GM18507 (cell line): ENCODE results near the gene BCL11A.

Experiments
- DNase-seq: peaks from one replicate; pipeline ENCODE4 v3.0.0; 2011; ENCODE audit warnings: low read depth; ENCODE audit not compliant: insufficient read length; ENCODE audit errors: extremely low spot score
- FAIRE-seq: peaks from 2 replicates; lab custom pipeline; 2011; peaks lifted over from hg19 to GRCh38; lab: Jason Lieb, UNC

The BCL11A gene

DNA sequence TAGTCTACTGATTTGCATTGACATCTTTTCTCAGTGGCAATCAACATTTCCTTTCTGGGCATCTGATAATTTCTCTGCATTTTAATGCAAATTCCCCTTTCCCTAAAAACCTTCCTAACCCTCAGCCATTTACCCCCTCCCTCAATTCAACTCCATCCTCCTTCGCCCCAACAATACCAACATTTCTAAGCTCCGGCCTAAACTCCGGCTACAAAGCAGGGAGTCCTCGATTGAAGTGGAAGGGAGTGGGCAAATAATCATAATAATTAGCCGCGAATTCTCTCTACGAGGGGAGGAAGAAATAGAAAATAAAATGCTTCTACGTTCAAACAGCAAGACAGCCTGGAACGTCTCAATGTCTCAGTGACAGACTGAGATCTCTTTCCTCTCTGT, 4.6 kb downstream of the BCL11A start:
- FAIRE-seq (no peak), DNase-seq (no peak)

- no peak for DNase-seq
- no peak for FAIRE-seq
Measured at GRCh38 chr2:60548311-60548710, 5.1 kb downstream of the BCL11A start.

- DNase-seq (no peak), FAIRE-seq (no peak)
Measured at GRCh38 chr2:60547841-60548240, 5.6 kb downstream of the BCL11A start.

DNA sequence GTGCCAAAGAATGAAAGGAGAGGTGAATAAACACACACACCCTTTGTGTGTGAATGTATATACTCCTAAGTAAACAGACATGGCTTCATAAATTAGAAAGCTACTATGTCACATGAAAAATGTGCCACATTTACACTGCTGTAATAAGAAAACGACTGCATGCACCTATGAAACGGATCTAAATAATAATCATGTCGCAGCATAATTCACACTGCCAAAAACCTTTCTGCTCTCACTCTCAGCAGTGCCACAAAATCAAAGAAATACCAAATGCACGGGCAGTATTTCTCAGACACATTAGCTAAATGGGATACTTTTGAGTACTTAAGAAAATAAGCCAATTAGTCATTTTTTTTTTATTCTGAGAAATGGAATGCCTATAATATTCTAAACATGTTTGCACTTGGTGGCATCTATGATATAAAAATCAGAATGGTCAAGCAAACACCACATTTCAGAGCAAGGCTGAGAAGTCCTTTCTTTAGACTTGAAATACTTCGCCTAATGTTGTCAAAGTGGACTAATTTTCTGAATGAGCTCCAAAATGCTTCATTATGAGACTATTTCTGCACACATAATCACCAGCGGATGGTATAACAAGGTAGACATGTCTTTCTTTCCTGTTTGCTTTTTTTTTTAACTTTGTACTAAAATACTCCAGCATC, 6.6 kb downstream of the BCL11A start:
- DNase-seq, result no peak
- no peak for FAIRE-seq

- DNase-seq (no peak), FAIRE-seq (no peak)
Measured at GRCh38 chr2:60544954-60545560, 8.4 kb downstream of the BCL11A start.

- FAIRE-seq (peak; percentile 70), DNase-seq (no peak)
Measured at GRCh38 chr2:60544062-60544461, 9.4 kb downstream of the BCL11A start.

DNA sequence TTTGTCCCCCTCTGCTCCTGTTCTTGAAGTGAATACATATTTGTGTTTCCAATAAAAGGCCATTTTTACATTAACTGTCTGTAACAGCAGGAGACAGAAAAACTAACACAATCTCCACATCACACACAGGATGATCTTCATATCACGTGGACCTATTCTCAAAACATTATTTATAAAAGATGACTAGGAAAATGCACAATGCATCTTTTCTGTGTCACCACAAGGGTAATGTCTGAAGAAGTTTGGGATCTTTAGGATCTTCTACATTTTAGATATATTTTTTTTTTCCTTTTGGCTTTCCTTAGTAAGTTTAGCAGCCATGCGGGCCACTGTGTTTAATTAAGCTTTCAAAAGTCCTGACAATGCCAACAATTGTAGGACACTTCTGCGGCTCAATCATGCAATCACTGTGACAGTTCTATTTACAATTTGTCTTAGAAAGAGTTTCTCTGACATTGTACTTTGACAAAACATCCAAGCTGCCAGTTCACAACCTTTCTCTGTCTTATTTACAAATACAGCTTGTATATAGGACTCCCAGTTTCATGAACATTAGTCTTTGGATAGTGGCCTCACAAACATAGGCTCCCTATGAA, 12.3 kb downstream of the BCL11A start:
- FAIRE-seq (no peak), DNase-seq (no peak)

GRCh38 chr2:60540074-60540473, 13.4 kb downstream of the BCL11A start:
- DNase-seq (no peak), FAIRE-seq (no peak)

- FAIRE-seq (no peak), DNase-seq (no peak)
Measured at GRCh38 chr2:60539140-60539539, 14.3 kb downstream of the BCL11A start.

GRCh38 chr2:60538101-60538500, 15.4 kb downstream of the BCL11A start:
- no peak for DNase-seq
- no peak for FAIRE-seq

DNA sequence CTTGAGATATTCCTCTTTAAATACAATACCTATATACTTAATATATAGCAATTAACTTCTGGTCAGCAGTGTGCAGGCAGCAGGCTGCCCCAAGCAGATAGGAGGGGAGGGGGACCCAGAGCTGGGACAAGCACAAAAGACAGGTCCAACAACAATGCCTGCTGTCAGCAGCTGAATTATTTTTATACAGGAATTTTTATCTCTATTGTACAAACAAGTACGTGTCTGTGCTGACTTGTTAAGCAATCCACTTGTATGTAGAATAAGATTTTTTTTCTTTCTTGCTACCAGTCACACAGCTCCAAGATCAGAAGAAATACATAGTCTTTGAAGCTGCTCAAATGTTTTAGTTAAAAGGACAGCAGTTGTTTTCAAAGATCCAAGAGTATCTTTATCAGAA, 16.7 kb downstream of the BCL11A start:
- no peak for DNase-seq
- no peak for FAIRE-seq

- DNase-seq (no peak), FAIRE-seq (peak; percentile 63)
Measured at GRCh38 chr2:60535685-60536312, 17.7 kb downstream of the BCL11A start.

GRCh38 chr2:60534892-60535684, 18.4 kb downstream of the BCL11A start:
- FAIRE-seq (no peak), DNase-seq (no peak)

DNA sequence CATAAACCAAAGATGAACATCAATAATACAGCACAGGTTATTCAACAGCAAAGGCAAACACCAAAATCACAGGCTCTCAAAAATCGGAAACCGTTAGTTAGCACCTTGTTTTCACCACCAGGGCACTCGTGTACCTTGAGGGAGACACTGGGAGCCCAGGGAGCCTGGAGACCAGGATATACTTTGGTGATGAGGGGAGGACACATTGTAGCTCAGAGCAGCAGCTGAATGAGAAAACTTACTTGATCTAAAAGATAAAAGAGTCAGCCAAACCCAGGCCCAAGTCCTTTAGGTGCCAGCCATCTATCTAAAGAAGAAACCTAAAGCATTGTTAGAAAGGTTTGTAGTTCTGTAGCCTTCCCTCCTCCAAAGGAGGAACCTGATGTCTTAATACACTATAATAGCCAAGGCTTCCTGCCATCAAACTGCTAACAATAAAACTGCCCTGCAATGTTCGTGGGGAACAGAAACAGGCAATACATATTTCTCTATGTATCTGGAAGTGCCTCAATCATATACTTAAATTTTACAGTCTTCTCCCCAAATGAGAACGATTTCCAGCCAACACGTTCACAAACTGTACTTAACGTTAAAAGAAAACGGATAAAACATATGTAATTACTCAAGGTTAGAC, 19.3 kb downstream of the BCL11A start:
- no peak for FAIRE-seq

GRCh38 chr2:60533101-60534051, 20.1 kb downstream of the BCL11A start:
- DNase-seq (no peak), FAIRE-seq (no peak)

More for the DNA sequence above, 19.3 kb downstream of the BCL11A start:
- DNase-seq, result no peak

- FAIRE-seq (no peak), DNase-seq (no peak)
Measured at GRCh38 chr2:60532421-60532820, 21.0 kb downstream of the BCL11A start.

DNA sequence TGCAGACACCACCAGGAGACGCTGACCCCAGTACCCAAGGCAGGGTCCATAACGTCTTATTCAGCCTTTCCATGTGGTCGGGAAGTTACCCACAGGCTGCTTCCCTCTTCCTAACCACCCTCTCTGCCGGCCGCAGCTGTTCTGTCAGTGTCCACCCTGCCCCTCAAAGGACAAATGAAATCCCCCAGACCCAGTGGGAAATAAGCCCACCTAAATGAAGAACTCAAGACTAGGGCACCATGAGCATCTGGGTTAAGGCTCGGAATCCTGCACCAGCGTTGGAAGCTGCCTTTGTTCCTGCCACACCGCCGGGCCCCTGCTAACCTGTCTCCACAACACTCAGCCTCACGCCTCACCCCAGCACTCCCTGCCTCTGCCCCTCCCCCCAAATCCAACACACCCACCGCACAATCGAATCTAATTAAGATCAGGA, 21.7 kb downstream of the BCL11A start:
- FAIRE-seq (no peak), DNase-seq (no peak)

GRCh38 chr2:60530660-60531281, 22.7 kb downstream of the BCL11A start:
- FAIRE-seq, result peak; percentile 48
- DNase-seq, result no peak
